ENCODE data around the gene TIAL1.
"Not testable (repeated sequence)": the region's sequence is repeated elsewhere in the genome, so short reads cannot be mapped to it uniquely, and the experiment has no call there.

The TIAL1 gene

DNA sequence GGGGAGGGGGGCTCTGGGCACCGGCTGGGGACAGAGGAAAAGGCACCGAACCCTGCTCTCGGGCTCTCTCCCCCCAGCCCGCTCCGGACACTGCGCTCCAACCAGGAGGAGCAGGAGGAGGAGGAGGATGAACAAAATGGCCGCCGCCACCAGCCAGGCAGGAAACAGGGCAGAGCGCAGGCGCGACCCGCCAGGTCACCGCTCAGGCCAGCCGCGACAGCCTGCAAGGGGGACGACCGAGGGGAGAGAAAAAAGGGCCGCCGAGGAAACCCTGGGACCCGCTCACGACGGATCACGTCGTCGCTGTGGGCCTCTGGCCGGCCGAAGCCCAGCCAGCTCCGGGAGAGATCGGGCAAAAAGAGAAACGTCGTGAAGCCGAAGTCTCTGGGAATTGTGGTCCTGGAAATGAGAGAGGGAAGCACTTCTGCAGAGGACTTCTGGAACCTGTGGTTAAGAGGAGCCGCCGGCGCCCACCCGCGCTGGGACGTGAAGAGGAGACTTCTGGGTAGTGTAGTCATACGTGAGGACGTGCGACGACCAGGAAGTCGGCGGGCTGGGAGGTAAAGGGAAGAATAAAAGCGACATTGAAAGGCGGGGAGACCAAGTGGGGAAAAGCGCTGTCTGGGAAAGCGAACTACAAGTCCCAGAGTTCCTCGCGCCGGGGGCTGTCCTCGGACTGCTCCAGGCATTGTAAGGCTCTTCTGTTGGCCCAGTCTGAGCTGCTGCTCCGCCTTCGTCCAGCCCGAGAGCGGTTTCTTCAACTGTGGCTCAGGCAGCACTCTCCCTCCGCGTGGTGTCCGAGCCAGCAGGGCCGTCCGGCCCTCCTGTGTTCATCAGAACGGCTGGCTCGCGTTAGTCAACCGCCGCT lies at the start of gene TIAL1:
Gene TIAL1, minus strand, starts transcription at position 428 of the 868 bp plus-strand sequence. CDS start 499 bp downstream, outside the sequence.
- peak; percentile 91 for DNase-seq

- no peak for DNase-seq
Observed at GRCh38 chr10:119644994-119645393, 48.2 kb upstream of the TIAL1 start.

GRCh38 chr10:119644205-119644814 lies 47.5 kb upstream of the TIAL1 start:
- no peak for DNase-seq

- no peak for DNase-seq
Observed at GRCh38 chr10:119643306-119644204, 46.8 kb upstream of the TIAL1 start.

DNA sequence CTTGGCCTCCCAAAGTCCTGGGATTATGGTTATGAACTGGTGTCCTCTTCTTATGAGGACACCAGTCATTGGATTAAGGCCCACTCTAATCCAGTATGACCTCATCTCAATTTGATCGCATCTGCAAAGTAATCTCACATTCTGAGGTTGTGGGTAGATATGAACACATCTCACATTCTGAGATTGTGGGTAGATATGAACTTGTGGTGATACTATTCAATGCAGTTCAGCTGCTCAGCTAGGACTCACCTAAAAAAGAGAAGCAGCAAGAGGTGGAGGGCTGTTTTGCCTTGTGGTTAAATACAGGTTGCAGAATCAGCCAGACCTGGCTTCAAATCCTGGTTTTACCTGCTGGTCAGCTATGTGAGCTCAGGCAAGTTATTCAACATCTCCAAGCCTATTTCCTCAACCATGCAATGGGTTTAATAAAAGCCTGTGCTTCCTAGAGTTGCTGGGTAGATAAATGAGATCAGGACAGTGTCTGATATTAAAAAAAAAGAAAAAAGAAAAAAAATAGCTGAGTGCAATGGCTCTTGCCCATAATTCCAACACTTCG lies 45.9 kb upstream of the TIAL1 start:
- no peak for DNase-seq

DNA sequence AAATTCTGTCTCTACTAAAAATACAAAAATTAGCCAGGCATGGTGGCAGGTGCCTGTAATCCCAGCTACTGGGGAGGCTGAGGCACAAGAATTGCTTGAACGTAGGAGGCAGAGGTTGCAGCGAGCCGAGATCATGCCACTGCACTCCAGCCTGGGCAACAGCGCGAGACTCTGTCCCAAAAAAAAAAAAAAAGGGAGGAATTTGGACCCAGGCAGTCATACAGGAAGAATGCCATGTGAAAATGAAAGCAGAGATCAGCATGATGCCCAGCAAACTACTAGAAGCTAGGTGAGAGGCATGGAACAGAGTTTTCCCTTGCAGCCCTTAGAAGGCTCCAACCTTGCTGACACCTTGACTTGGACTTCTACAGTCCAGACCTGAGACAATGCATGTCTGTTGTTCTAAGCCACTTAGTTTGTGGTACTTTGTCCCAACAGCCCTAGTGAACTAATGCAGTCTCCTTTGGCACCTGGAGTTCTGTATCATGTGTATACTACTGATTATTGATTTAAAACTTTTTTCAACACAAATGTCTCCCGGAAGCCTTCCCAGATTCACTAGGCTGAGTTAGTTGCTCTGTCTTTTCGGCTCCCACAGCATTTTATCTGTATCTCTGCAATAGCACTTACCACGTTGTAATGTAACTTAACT lies 44.2 kb upstream of the TIAL1 start:
- DNase-seq, result no peak

GRCh38 chr10:119640384-119640783 lies 43.6 kb upstream of the TIAL1 start:
- DNase-seq, result no peak

DNA sequence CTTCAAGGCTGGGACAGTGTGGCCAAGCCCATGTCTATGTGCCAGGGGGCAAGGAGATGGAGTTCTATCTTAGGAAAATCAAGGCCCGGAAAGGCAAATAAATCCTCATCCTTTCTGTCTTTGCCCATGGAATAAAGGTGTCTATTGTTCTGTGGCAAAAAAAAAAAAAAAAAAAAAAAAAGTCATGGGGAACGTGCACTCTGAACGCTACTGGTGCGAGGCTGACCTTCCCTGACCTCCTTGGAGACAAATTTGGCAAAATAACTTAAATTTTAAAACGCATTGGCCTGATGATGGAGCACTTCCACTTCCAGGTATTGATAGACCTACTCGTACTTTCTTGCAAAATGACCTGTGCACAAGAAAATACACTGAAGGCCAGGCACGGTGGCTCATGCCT lies 42.2 kb upstream of the TIAL1 start:
- DNase-seq, result no peak

GRCh38 chr10:119637631-119638030 lies 40.9 kb upstream of the TIAL1 start:
- no peak for DNase-seq

- no peak for DNase-seq
Observed at GRCh38 chr10:119634219-119634544, 37.4 kb upstream of the TIAL1 start.

GRCh38 chr10:119633538-119634218 lies 36.9 kb upstream of the TIAL1 start:
- DNase-seq, result no peak

DNA sequence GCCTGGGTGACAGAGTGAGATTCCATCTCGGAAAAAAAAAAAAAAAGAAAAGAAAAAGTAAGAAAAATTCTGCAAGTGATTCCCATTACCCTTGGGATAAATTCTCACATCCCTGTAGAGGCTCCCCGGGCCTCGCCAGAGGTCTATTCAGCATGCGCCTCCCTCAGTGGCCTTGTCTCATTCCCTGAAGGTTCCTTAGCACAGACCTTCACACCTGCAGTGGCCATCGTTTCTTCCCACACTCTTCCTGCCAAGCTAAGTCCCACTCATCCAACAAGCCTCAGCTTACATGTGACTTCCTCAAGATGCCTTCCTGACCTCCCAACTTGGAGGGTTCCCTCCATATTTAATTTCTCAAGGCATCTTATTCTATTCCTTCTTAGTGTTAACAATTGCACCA lies 33.5 kb upstream of the TIAL1 start:
- DNase-seq, result no peak

- no peak for DNase-seq
Observed at GRCh38 chr10:119625570-119626280, 29.0 kb upstream of the TIAL1 start.

DNA sequence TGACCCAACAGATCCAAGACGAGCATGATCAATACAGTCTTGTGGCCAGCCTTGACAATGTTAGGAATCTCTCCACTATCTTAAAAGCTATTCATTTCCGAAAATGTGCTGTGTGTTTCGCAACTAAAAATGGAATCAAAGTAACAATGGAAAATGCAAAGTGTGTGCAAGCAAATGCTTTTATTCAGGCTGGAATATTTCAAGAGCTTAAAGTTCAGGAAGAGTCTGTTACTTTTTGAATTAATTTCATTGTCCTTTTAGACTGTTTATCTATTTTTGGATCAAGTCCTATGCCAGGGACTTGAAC lies 24.3 kb upstream of the TIAL1 start:
- DNase-seq, result no peak

GRCh38 chr10:119620241-119621077 lies 23.7 kb upstream of the TIAL1 start:
- DNase-seq, result no peak

- not testable (repeated sequence) for DNase-seq
Observed at GRCh38 chr10:119619811-119620210, 23.0 kb upstream of the TIAL1 start.

- DNase-seq, result no peak
Observed at GRCh38 chr10:119619215-119619614, 22.5 kb upstream of the TIAL1 start.

DNA sequence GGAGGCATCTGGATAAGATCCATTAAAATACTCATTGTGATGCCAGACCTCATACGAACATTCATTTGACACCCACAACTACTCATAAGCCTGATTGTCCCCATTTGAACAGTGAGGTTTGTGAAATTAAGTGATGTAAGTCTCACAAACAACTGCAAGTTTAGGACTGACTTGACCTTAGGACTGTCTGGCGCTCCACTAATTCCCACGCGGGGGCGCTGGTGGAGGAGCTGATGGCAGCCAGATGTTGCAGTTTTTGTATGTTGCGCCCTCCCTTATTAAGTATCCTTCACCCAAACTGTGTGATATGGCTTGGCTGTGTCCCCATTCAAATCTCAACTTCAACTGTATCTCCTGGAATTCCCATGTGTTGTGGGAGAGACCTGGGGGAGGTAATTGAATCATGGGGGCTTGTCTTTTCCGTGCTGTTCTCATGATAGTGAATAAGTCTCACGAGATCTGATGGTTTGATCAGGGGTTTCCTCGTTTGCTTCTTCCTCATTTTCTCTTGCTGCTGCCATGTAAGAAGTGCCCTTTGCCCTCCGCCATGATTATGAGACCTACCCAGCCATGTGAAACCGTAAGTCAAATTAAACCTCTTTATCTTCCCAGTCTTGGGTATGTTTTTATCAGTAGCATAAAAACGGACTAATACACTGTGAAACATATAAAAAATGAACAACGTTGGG lies 20.3 kb upstream of the TIAL1 start:
- DNase-seq, result peak; percentile 28

- DNase-seq, result no peak
Observed at GRCh38 chr10:119614686-119615085, 17.9 kb upstream of the TIAL1 start.

- no peak for DNase-seq
Observed at GRCh38 chr10:119613741-119614140, 17.0 kb upstream of the TIAL1 start.

Data from activated CD4-positive, alpha-beta T cell treated with anti-CD3 and anti-CD28 coated beads, Interleukin-2, amount 50 U/mL, for 1 hour (primary cell).